Hippocampal formation (tissue), 2 donors: ENCODE measurements around the gene TAP2.
A peak's percentile ranks its signal among the peaks of the same experiment; 100 is the strongest.

Source experiments
- DNase-seq, 2 donors: peaks; one replicate each; lab custom pipeline; 2025; lab: John Stamatoyannopoulos, UW

Gene TAP2

DNA sequence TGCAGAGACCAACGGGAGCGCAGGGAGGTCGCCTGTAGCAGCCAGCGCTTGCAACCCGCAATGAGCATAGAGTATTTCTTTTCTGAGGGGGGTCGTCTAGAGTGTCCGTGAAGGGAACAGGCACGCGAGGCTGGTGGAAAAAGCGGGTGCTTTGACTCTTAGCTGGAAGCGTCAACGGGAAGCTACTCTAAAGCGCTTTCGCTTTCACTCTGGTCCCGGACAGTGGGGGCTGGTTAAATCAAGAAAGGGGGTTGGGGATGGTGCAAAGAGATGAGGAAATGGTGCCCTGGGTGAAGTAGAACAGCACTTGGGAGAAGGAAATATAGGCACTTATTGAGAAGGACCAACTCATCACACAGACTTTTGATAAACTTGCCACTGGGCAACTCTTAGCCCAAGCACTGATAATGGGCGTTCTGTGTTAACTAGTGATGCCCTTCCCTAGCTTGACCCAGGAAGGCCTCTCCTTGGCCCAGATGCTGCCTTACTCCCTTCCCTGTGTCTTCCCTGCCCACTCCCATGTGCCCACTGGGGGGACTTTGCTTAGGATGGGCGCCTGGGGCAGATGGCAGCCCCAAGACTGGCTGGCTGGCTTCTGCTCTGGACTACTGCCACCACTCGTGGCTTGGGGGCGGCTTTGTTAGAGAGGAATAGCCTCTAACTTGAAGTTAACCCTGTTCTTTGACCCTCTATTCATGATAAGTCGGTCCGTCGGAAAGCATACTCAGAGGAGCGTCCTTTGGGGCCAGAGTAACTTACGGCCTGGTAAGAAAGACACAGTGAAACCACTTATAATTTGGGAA, 16.0 kb upstream of the TAP2 start:
- peak; percentile 36 to 65 for DNase-seq

- peak; percentile 95 to 96 for DNase-seq
These were observed 15.2 kb upstream of the TAP2 start, which contains the start of the genes PSMB9 and TAP1 for GRCh38 chr6:32853541-32854375. PSMB9 (plus strand) TSS chr6:32854192; CDS start chr6:32854230, 38 bp downstream. TAP1 (minus strand) TSS chr6:32853704; CDS start chr6:32853636, 68 bp downstream.

- peak; percentile 51 to 68 for DNase-seq
These were observed 14.5 kb upstream of the TAP2 start for GRCh38 chr6:32852844-32853540.

GRCh38 chr6:32852018-32852843, 13.7 kb upstream of the TAP2 start:
- DNase-seq = no peak

DNA sequence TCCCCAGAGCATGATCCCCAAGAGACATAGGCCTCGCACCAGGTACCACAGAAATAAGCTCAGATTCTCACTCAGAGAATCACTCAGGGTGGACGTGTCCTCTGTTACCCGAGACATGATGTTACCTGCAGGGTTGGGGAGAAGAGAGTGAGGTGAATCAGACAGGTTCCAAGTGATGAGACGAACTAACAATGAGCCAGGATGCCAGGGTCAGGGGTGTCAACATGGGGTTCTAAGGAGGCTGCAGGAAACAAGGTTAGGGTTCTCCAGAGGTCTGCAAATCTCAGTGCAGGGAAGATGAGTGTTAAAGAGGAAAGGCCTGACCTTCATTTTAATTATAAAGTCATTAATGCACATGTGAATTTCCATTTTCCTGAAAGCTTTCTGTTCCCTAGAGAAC, 12.5 kb upstream of the TAP2 start:
- no peak for DNase-seq

DNA sequence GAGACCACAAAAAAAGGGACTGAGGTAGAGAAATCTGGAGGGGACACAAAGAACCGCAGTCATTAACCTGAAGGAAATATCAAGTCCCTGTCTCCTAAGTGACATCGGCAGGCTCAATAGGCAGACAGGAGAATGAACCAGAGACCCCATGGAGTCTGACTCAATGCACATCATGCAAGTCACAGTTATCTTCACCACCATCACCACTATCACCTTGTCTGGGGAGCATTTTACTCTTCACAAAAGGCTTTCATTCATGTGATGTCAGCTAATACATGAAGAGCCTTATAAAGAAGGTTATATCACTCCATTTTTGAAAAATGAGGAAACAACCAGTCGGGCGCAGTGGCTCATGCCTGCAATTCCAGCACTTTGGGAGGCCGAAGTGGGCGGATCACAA, 10.6 kb upstream of the TAP2 start:
- no peak for DNase-seq

GRCh38 chr6:32847795-32848194, 9.3 kb upstream of the TAP2 start:
- no peak for DNase-seq

GRCh38 chr6:32847004-32847403, 8.5 kb upstream of the TAP2 start:
- no peak for DNase-seq

DNA sequence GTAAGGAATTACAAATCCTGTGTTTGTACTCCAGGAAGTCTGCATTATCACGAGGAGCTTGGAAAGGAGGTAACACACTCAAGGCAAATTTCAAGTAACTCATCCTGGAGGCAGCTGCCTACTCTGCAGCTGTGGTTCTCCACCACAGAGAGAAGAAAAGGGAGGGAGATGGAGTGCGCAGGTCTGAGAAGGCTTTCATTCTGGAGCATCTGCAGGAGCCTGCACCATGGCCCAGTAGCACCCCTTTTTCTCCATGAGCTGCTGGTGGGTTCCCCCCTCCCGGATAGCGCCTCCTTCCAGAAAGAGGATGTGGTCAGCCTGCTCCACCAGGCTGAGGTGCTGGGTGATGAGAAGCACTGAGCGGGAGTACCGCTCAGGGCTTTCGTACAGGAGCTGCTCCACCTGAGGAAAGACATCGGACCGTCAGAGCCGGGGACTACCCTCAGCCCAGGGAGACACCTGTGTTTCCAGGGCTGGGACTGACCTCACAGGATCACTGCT, 6.9 kb upstream of the TAP2 start:
- DNase-seq = peak in 1 of 2 donors; percentile 7

DNA sequence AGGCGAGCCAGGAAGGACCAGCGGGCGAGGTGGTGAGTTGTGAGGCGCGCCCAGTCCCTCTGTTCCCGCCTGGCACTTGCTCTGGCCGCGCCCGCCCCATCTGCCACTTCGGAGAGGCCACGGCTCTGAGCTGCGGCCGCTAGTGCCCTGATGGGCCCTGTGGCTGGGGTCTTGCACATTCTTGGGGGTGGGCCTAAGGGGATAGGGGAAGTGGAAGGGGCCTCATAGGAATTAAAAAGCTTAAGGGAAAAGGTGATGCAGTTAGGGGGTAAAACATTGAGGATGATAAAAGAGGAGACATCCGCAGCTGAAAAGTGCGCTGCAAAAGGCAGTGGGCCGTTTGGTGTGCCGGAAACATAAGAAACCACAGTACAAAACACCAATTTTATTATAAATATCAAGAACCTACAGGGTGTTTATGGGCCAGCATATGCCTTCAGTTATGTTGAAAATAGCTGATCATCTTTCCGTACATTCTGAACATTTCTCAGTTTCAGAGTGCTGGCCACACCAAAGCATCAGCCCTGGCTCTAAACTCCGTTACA, 6.4 kb upstream of the TAP2 start:
- DNase-seq = no peak

GRCh38 chr6:32843979-32844838, 5.7 kb upstream of the TAP2 start, which contains the start of gene PSMB8:
PSMB8 (minus strand) TSS chr6:32844047; CDS start chr6:32843996, 51 bp downstream.
- DNase-seq = peak; percentile 87 to 88

DNA sequence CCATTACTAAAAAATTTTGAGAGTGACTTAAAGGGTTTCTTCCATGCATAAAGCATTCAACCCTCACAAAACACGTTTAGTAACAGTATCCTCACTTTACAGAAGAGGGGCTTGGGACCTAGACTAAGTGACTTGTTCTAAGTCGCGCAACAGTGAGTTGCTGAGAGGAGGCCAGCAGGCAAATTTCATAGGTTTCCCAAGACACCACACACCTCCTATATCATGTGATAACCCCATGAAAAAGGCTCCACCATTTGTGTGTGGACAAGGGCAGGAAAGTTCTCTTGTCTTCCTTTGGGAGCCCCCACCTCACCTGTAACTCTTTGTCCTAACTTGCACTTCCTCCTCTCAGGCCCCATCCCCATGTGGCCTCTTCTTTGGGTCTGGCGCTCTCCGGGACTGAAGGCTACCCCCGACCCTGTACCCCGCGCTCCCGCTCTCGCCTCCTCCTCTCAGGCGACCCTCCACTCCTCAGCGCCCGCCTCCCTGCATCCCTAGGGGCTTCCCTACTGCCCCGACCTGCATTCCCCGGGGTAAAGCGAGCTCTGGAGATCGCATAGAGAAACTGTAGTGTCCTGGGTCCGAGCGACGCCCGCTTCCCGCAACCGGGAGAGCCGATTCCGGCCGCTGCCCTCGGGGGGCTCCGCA, 4.9 kb upstream of the TAP2 start:
- DNase-seq = no peak

DNA sequence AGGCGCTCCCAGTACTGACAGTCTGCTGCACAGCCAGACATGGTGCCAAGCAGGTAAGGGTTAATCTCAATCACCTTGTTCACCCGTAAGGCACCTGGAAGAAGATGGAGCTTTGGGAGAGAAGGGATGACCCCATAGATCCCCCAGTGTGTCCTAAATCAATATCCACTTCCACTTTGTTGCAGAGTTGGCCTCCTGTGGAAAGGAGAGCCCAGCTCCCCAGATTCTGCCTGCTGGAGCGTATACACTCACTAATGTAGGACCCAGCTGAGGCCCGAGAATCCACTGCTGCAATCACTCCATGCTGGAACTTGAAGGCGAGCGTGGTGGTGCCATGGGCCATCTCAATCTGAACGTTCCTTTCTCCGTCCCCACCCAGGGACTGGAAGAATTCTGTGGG, 4.2 kb upstream of the TAP2 start:
- DNase-seq = no peak

DNA sequence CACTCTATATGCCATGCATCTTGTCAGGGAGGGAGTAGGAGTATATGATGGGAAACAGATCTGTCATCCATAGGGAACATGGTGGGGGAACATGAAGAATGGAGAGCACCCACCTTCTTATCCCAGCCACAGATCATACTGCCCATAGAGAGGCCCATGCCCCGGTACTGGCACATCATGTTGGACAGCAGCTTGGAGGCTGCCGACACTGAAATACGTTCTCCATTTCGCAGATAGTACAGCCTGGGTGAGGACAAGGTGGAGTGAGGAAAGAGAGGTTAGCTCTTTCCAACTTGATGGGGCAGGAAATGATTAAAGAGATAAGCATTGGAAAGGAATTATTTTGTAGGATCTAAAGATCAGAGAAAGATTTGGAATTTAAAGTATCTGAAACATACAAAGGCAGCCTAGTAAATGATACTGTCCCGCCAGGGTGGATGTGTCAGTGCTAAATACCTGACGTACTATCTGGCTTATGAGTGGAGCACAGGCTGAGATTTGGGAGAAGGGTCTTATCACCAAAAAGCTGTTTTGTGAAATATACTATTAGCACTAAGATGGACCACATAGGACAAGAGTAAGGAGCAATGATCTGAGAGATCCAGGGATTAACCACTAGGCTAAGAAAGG, 3.6 kb upstream of the TAP2 start:
- DNase-seq = no peak

GRCh38 chr6:32840604-32841246, 2.2 kb upstream of the TAP2 start:
- no peak for DNase-seq

DNA sequence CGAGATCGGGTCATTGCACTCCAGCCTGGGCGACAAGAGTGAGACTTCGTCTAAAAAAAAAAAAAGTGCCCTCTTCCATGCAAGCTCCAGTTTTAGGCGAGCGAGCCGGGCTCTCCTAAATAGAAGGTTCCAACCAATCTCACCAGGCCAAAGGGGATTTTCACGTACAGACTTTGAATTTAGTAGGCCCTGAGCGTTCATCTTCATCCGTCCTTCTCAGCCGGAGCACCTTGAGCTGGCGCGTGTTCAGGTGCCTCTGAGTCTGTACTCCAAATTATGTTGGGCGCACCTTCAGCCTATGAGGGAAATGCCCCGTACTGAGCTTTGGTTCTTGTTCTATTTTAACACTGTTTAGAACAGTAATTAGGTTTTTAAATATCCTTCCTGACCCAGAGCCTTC, 817 bp upstream of the TAP2 start:
- DNase-seq = no peak

DNA sequence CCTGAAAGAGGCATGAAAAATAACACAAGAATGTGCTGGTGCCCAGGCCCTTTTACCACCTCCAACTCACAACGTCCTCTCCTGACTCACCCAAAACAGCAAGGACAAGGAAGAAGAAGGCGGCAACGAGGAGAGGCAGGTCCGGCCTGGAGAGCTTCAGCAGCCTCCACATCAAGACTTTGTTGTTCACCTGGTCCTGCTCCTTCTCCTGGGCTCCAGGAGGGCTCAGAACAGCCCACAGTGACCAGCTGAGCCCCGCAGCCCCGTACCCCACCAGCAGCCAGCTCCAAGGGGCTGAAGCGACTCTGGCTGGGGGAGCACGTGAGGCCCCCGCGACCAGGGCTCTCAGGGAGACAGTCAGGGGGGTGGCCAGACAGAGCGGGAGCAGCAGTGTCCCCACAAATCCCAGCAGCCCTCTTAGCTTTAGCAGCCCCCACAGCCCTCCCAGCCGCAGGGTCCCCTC, 857 bp downstream of the TAP2 start:
- DNase-seq = no peak

DNA sequence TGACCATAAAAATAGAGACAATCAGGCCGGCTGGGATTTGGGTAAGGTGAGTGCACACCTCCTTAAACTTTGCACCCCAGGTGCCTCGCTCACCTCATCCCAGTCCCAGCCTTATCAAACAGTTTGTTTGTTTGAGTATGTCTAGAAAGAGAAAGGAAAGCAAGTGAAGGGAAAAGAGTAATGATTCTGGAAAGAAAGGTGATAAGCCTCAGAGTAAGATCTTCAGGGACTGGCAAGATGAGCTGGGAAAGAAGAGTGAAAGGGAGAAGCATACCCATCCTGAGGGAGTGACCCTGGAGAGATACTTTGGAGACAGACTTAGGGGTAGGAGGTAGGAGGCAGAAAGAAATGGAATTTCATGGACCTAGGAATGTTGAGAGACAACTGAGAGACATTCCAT, 1.7 kb downstream of the TAP2 start:
- DNase-seq = no peak
